ENCODE results near the gene OGDHL.

GRCh38 chr10:49781247-49781646 is 19.1 kb upstream of the OGDHL start:
- no peak for TF ChIP-seq GABPA (IDR thresholded peaks at IDR 0.05; ENCODE audit: low read depth)
- no peak for TF ChIP-seq CTCF (IDR thresholded peaks at IDR 0.05; ENCODE audit: insufficient read depth, low read length)
- TF ChIP-seq REST (IDR thresholded peaks at IDR 0.05; ENCODE audit: insufficient replicate concordance, low read depth) = no peak
